Right ventricle myocardium superior (tissue), 1 donor: ENCODE measurements around the gene CHCT1. TPM values are rescaled to one million over a fixed set of nuclear protein-coding genes. Genes with fewer than 3 reads are reported as not detected.
"Not testable (repeated sequence)": the region's sequence is repeated elsewhere in the genome, so short reads cannot be mapped to it uniquely, and the experiment has no call there.

ENCODE experiments used
- ATAC-seq: fragments of 200-7000 bp; cut with Tn5 transposase; one replicate; pipeline ENCODE4 v1.9.1; 2020; ENCODE audit warnings: mild to moderate bottlenecking; ENCODE audit not compliant: poor library complexity
- DNase-seq: peaks from one replicate; pipeline ENCODE4 v3.0.0-alpha.2; 2020
- intact Hi-C: fragments of 100-400 bp; cut with DNase I; formaldehyde crosslinking; loops from one replicate; pipeline ENCODE4 v1.11.2; 2022
- total RNA-seq: library from RNA; stranded (reverse); fragmentation: NEBNext Ultra II Directional; extraction: Animal tissue kit (Norgen Biotek cat#: 25700); gene quantifications from one replicate; pipeline ENCODE4 v1.2.1, GENCODE V29; 2021
- donor health status: DM: no; HTN: yes; CAD: no; lungs with severe emphysema.

Gene CHCT1
- total RNA-seq, 1 donor from 2014 or later, result not detected

DNA sequence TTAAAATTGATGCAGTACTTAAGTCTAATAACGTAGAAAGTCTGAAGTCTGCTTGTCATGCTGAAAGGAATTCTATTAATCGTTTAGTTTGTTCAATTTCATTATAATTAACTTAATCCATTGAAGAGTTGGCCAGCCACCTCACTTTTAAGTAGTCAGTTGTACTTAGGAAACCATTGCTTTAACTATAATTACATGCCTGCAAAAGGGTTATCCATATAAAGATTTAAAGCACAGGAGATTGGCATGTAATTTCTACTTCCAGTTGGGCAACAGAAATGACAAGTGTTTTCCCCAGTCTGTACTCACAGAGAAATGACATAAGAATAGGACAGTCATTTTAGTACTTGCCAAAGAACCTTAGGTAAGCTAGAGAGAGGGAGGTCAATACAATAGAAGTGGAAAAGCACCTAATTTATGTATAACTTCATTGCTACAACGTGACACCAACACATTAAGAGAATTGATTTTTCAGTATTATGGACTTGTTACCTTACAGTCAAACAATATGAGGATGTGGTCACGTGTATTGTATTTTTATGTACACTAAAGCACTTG lies 26.7 kb upstream of the CHCT1 start:
- DNase-seq (no peak), ATAC-seq (no peak)
- intact Hi-C loops, result no loop called here

DNA sequence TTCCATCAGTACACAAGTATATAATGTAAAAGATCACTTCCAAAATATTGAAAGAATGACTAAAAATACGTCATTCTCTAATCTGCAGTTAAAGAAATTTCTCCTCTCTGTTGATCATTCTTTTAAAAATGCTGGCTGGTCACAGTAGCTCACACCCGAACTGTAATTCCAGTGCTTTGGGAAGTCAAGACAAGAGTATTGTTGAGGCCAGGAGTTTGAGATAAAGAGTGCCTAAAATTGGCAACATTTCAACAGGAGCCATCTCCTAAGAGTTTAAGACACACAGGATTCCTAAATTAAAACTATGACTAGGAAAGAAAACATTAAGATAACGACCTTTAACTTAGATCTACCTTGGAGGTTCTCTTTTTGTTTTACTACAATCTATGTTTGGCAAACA lies 25.9 kb upstream of the CHCT1 start:
- ATAC-seq (no peak), DNase-seq (no peak)
- intact Hi-C loops, result no loop called here

DNA sequence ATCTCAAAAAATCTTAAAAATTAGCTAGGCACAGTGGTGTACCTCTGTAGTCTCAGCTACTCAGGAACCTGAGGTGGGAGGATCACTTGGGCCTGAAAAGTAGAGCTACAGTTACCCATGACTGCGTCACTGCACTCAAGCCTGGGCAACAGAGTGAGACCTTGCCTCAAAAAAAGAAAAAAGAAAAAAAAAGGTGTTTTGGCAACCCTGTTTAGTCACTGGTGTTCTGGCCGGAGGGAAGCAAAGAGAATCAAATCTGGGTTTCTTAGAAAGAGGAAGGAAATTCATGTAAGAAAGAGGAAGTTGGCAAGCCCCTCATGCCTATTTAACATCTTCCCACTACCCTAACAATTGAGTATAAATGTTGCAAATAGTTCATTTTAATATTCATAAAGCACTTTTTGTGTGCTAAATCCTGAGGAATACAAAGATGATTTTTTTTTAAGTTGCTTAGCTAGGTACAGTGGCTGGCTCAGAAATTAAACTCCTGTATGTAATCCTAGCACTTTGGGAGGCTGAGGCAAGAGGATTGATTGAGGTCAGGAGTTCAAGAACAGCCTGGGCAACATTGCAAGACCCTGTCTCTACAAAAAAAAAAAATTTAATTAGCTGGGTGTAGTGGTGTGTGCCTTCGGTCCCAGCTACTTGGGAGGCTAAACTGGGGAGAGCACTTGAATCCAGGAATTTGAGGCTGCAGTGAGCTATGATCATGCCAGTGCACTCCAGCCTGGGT lies 23.9 kb upstream of the CHCT1 start:
- DNase-seq (no peak), ATAC-seq (peak; percentile 46)
- intact Hi-C loops, result no loop called here

DNA sequence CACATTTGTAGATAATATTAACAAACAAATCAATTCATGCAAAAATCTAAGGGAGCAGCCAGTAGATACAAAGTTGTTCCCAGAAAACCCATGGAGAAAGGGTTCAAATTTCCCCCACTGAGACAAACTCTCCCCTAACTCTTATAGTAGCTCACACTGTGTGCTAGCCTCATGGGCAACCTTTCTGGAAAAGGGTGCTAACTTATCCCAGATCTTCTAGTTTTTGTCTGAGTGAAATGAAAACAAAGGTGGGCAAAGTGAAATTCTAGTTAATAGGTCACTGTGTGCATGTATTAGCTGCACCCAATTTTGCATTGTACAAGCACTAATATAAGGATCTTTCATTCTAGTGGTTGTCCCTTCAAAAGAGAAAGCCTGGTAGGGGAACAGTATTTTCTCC lies 20.5 kb upstream of the CHCT1 start:
- DNase-seq, result no peak
- intact Hi-C loops, result no loop called here
- ATAC-seq, result no peak

DNA sequence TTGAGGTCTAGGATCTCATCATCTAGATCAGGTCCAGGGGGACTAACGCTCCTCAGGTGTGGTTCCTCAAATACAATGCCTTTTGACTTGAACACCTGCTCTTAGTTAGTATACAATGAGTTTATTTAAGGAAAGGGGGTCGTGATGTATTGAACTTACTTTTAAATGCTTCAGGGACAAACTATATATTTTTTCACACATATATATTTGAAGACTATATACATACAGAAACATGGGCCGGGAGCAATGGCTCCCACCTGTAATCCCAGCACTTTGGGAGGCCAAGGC lies 18.8 kb upstream of the CHCT1 start:
- intact Hi-C loops, result no loop called here
- ATAC-seq, result no peak

DNA sequence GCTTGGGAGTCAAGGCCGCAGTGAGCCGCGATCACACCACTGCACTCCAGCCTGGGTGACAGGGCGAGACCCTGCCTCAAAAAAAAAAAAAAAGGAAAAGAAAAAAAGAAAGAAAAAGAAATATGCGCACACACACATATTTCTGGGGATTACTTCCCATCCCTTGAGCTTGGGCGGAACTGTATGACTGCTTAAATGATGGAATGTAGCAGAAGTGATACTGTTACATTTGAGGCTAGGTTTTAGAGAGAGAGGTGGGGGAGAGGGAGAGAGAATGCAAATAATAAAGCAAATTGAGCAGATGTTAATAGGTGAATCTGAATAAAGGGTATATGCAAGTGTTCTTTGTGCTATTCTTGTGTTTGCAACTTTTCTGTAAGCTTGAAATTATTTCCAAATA lies 18.3 kb upstream of the CHCT1 start:
- intact Hi-C loops, result no loop called here
- DNase-seq (no peak), ATAC-seq (no peak)

More for the DNA sequence above, 18.8 kb upstream of the CHCT1 start:
- DNase-seq, result no peak

DNA sequence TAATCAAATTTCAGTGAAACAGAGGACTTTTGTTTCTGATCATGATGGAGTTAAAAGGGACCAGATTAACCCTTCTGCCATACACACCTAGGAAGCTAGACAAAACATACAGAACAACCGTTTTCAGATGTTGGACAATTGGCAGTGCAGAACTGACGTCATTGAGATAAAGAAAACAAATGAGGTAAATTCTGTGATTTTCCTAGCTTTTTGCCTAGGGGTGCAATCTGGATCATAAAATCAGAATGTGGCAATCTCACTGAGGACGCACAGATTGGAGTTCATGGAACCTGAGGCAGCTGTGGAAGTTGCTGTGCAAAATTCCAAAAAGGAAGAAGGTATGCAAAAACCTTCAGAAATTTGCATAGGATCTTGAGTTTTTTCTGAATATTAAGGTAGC lies 15.4 kb upstream of the CHCT1 start:
- no peak for ATAC-seq
- DNase-seq, result no peak
- intact Hi-C loops, result no loop called here

DNA sequence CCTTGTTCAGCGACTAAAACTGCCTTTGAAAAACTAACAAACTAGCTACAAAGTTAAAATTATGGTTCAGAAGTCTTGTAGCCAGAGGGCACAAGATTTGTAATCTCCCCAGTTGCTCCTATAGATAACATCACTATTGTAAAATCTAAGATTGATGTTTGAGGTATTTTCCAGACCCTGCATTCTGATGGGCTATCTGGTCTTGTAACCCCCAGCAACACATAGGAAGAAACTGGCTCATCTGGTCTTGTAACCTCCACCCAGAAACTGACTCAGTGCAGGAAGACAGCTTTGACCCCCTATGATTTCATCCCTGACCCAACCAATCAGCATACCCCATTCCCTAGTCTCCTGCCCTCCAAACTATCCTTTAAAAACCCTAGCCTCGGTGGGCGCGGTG lies 12.3 kb upstream of the CHCT1 start:
- no peak for DNase-seq
- no peak for ATAC-seq
- intact Hi-C loops, result no loop called here

DNA sequence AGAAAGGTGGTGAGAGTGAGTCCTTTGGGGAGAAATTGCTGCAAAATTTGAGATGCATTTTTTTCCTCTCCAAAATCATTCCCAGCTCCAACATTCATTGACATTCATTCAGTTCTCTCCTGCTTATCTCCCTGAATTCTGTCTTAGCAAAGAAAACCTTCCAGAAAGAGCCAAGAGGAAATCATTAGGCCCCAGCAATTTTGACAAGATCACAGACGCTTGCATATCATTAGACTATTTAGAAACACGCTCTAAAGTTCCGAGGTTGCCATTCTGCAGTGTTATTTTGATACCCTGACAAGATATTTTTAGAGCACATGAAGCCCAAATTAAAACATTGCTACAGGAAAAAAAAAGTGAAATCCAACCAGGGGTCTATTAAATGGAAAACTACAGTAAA lies 9.6 kb upstream of the CHCT1 start:
- intact Hi-C loops, result no loop called here
- ATAC-seq (no peak), DNase-seq (no peak)

DNA sequence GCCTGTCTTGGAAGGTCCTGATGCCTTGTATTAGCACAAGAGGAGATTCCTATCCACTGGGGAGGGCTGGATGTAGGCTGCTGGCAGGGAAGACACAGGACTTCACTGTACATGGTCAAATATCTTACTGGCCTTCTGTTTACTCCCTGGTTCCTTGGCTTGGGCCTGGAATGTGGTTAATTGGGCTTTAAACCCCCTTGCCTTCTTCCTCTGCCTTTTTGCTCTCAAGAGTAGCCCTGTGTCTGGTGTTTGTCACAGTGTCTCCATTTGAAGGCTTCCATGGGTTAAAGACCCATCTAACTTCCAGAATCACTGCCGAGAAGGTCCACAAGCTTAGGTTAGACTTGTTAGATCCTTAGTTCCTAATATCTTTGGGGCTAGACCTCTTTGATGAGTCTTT lies 7.1 kb upstream of the CHCT1 start:
- ATAC-seq (no peak), DNase-seq (no peak)
- intact Hi-C loops, result no loop called here

DNA sequence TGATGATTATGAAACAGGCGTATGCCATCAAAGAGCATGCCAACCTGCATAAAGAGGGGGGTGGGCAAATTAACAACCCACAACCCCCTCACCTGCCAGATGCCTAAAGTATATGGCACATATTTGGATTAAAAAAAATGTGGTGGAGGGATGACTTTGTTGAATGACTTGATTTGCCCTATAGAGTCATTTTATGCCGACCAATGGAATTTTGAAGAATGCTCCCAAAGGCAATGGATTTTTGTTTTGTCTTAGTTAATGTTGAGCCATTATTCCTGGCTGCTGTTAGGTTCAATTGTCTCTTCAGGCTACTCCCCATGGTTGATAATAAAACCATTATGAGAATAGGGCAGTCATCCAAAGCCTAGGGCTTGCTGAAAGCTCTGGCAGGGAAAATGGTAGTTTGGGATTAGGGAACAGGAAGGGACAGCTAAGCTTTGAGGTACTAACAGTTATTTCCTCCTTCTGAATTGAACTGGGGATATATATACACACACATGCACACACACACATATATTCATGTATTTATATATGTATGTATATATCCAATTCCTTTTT lies 5.8 kb upstream of the CHCT1 start:
- no peak for ATAC-seq
- no peak for DNase-seq
- intact Hi-C loops, result no loop called here

DNA sequence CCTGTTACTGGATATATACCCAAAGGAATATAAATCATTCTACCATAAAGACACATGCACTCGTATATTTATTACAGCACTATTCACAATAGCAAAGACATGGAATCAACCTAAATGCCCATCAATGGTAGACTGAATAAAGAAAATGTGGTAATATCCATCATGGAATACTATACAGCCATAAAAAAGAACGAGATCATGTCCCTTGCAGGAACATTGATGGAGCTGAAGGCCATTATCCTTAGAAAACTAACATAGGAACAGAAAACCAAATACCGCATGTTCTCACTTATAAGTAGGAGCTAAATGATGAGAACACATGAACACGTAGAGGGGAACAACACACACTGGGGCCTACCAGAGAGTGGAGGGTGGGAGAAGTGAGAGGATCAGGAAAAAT lies 3.3 kb upstream of the CHCT1 start:
- ATAC-seq, DNase-seq, intact Hi-C loops: not testable (repeated sequence)

DNA sequence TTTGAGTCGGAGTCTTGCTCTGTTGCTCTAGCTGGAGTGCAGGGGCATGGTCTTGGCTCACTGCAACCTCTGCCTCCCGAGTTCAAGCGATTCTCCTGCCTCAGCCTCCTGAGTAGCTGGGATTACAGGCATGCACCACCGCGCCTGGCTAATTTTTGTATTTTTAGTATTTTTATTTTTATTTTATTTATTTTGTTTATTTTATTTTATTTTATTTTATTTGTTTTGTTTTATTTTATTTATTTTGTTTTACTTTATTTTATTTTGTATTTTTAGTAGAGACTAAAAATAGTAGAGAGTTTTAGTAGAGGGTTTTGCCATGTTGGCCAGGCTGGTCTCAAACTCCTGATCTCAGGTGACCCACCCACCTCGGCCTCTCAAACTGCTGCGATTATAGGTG lies 2.4 kb upstream of the CHCT1 start:
- DNase-seq, ATAC-seq, intact Hi-C loops: not testable (repeated sequence)

DNA sequence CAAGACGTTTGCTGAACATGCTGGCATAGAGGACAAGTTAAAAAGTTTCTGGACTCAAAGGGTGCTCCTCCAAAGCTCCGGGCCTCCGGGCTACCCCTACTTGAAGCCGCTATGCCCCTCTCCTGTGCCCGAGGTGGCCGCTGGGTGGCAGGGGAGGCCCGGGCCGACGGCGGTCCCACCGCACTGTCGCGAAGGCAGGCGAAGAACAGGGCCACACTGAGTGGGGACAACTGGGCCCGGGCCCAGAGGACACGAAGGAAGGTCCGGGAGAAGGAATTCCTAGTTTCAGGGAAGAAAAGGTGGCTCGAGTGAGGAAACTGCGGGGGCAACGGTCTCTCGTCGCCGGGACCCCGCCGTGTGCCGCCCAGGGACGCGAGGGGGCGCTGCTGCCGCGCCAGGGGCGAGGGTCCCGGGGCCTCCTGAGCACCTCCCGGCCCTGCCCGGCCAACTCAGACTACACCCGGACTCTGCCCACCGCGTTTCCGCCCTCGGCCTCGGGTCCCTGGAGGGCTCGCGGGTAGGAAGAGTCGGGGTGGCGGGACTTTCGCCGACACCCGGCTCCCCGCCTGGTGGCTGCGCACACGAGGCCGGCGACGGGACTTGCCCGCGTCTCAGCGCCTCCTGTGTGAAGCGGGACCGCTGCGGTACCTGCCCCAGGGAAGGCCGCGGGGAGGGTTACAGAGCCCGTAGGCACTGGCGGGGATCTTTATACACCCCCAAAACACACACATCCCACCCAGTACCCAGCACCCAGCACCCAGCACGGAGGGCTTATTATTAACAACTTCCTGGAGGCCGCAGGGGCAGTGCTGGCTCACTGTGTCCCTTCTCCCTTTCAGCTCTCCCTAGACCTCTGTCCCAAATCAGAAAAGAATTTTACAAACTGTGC lies 772 bp upstream of the CHCT1 start:
- ATAC-seq (peak; percentile 98), DNase-seq (peak; percentile 83)
- intact Hi-C loops, result no loop called here

DNA sequence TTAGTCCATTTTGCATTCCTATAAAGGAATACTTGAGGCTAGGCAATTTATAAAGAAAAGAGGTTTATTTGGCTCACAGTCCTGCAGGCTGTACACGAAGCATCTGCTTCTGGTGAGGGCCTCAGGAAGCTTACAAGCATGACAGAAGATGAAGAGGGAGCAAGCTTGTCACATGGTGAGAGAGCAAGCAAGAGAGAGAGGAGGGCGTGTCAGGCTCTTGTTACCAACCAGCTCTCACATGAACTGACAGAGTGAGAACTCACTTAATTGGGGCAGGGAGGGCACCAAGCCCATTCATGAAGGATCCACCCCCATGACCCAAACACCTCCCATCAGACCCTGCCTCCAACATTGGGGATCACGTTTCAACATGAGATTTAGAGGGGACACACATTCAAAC lies 1.6 kb downstream of the CHCT1 start:
- DNase-seq (no peak), ATAC-seq (no peak)
- intact Hi-C loops, result no loop called here

DNA sequence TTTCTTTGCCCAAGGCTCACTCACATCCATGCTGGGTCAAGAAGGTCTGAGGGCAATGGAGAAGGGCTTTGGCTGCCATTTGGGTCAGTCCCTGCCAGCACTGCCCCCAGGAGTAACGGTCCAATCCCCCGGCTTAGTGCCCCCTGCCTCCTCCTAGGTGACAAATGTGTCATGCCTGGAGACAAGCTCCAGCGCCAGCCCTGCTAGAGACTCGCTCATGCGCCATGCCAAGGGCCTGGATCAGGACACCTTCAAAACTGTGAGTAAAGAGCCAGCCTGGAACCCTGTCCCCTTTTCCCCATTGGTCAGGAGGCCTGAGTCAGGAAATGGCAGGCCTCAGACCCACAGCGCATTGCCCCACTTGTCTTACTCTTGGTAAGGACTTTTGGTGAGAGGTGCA lies 3.3 kb downstream of the CHCT1 start:
- no peak for ATAC-seq
- intact Hi-C loops, result no loop called here

DNA sequence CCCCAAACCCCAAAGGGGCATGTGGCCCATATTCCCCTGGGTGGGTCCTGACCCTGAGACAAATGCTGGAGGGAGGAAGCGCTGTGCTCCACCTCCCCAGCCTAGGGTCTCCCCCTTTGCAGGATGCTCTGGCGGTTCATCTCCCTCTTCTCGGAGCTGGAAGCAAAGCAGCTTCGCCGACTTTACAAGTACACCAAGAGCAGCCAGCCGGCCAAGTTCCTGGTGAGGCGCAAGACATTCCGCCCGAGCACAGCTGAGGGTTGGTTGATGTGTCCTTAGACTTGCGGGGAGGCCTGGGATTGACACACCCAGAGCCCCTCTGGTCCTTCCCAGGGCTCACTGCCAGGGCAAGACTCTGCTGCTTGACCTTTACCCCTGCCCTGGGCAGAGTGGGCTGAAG lies 4.3 kb downstream of the CHCT1 start:
- no peak for DNase-seq
- intact Hi-C loops, result no loop called here
- ATAC-seq, result no peak

More for the DNA sequence above, 3.3 kb downstream of the CHCT1 start:
- DNase-seq, result no peak

DNA sequence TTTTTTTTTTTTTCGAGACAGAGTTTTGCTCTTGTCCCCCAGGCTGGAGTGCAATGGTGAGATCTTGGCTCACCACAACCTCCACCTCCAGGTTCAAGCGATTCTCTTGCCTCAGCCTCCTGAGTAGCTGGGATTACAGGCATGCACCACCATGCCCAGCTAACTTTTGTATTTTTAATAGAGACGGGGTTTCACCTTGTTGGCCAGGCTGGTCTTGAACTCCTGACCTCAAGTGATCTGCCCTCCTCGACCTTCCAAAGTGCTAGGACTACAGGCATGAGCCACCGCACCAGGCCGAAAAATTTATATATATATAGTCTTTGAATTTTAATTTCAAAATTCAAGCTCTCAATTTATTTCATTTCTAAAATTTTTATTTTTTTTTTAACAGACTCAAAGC lies 6.2 kb downstream of the CHCT1 start:
- ATAC-seq, intact Hi-C loops, DNase-seq: not testable (repeated sequence)

DNA sequence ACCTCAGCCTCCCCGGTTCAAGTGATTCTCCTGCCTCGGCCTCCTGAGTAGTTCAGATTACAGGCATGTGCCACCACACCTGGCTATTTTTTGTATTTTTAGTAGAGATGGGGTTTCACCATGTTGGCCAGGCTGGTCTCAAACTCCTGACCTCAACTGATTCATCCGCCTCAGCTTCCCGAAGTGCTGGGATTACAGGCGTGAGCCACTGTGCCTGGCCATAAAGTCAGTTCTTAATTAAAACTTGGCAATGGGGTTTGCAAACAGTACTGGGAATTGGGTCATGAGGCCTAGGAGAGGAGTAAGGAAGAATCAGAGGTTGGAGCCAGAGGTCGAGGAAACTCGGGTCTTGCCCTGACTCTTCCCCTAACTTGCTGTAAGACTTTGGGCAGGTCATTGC lies 8.3 kb downstream of the CHCT1 start:
- intact Hi-C loops, result loop anchor here (10.0 kb wide), 2 partner anchors 196 to 286 kb away; partner anchors contain the start of gene CA4
- not testable (repeated sequence) for ATAC-seq, DNase-seq
